Endodermal cell (in vitro differentiated cells): ENCODE data around the gene ARID2. TPM values are rescaled to one million over a fixed set of nuclear protein-coding genes. Genes with fewer than 3 reads are reported as not detected.

Experiments used
- DNase-seq: peaks from one replicate; pipeline ENCODE4 v3.0.0-alpha.2; 2017
- H3K27ac ChIP-seq: 2 replicates; pipeline ENCODE4 v1.5.1; 2013; ENCODE audit warnings: mild to moderate bottlenecking, low read depth, low read length, moderate library complexity
- H3K27me3 ChIP-seq: 2 replicates; pipeline ENCODE4 v1.6.1; 2013; ENCODE audit warnings: mild to moderate bottlenecking, low read length, moderate library complexity; ENCODE audit not compliant: insufficient read depth, control insufficient read depth, poor library complexity, severe bottlenecking
- H3K36me3 ChIP-seq: 2 replicates; pipeline ENCODE4 v1.7.0; 2013; ENCODE audit warnings: mild to moderate bottlenecking, low read length, moderate library complexity; ENCODE audit not compliant: control insufficient read depth, insufficient read depth
- H3K4me1 ChIP-seq: one replicate; pipeline ENCODE4 v1.7.0; 2013; ENCODE audit warnings: low read length; ENCODE audit not compliant: control insufficient read depth, insufficient read depth
- H3K4me3 ChIP-seq: 2 replicates; pipeline ENCODE4 v1.5.1; 2013; ENCODE audit warnings: mild to moderate bottlenecking, low read length, moderate library complexity
- H3K9ac ChIP-seq: 2 replicates; pipeline ENCODE4 v1.6.1; 2013; ENCODE audit warnings: mild to moderate bottlenecking, low read length, moderate library complexity; ENCODE audit not compliant: poor library complexity, severe bottlenecking; ENCODE audit errors: extremely low read depth
- H3K9me3 ChIP-seq: 2 replicates; pipeline ENCODE4 v1.6.1; 2013; ENCODE audit warnings: mild to moderate bottlenecking, low read length, moderate library complexity; ENCODE audit not compliant: control insufficient read depth
- H3K27ac Mint-ChIP-seq: 2 replicates; pipeline ENCODE4 v1.8.0; 2020; ENCODE audit warnings: mixed read lengths
- H3K27me3 Mint-ChIP-seq: 2 replicates; pipeline ENCODE4 v1.8.0; 2021; ENCODE audit warnings: mild to moderate bottlenecking, mixed read lengths; ENCODE audit not compliant: insufficient read depth
- H3K36me3 Mint-ChIP-seq: 2 replicates; pipeline ENCODE4 v1.8.0; 2020; ENCODE audit warnings: low read depth, mixed read lengths
- H3K4me1 Mint-ChIP-seq: 2 replicates; pipeline ENCODE4 v1.8.0; 2020; ENCODE audit warnings: mixed read lengths
- H3K4me3 Mint-ChIP-seq: 2 replicates; pipeline ENCODE4 v1.8.0; 2020; ENCODE audit warnings: mild to moderate bottlenecking, moderate library complexity, mixed read lengths
- H3K9me3 Mint-ChIP-seq: 2 replicates; pipeline ENCODE4 v1.8.0; 2020; ENCODE audit warnings: mild to moderate bottlenecking, mixed read lengths
- CTCF ChIP-seq: fragments of 200-600 bp; sonication (generic); conservative IDR thresholded peaks from 2 replicates; pipeline ENCODE4 v1.5.0; 2021; ENCODE audit warnings: antibody characterized with exemption, mild to moderate bottlenecking
- WGBS, 2 experiments: methylation state at CpG; one replicate each; pipeline versions ENCODE4 v1.1.5 to v1.1.7; 2013; ENCODE audit warnings: missing lambda C conversion rate in 2 of 2, mixed read lengths in 1 of 2; ENCODE audit not compliant: insufficient coverage in 1 of 2, insufficient read length in 1 of 2; 5-methylcytosine and 5-hydroxymethylcytosine counted together
- total RNA-seq, 2 donors: library from RNA; stranded (reverse); fragmentation: NEBNext Ultra II Directional in 1 of 2; extraction: Animal tissue kit (Norgen Biotek cat#: 25700) in 1 of 2; gene quantifications; 2 replicates in 1 of 2; 3 replicates in 1 of 2; pipeline ENCODE4 v1.2.1, GENCODE V29; 2021

ARID2 gene
- total RNA-seq, 2 donors from 2014 or later: 54.0 to 58.1 TPM

GRCh38 chr12:45880533-45880932 lies 151.0 kb downstream of the ARID2 start:
- peaks cover 29% of the 10 kb centered on the region for H3K9me3 ChIP-seq
- peaks cover 42% of the 10 kb centered on the region for H3K36me3 ChIP-seq
- Mint-ChIP-seq H3K36me3 (peaks cover 54% of the 10 kb centered on the region), H3K4me1 (peaks cover 40% of the 10 kb centered on the region), H3K27me3 (no peaks in the 10 kb centered on the region), H3K4me3 (no peak overlapping the region), H3K9me3 (peaks cover 16% of the 10 kb centered on the region), H3K27ac (no peak overlapping the region)
- no peaks in the 10 kb centered on the region for H3K27me3 ChIP-seq
- TF ChIP-seq CTCF: no peak
- no peak for DNase-seq
- no peak overlapping the region for H3K27ac ChIP-seq
- peaks cover 6% of the 10 kb centered on the region for H3K4me1 ChIP-seq
- H3K9ac ChIP-seq: no peak overlapping the region
- 88 to 91% methylated on average over 2 of the region's 2 CpGs for WGBS, 2 experiments
- no peak overlapping the region for H3K4me3 ChIP-seq

- no CpG with 5 or more reads among the region's 1 CpG for WGBS, 2 experiments
- H3K9me3 ChIP-seq: peaks cover 28% of the 10 kb centered on the region
- H3K4me3 ChIP-seq: no peak overlapping the region
- Mint-ChIP-seq H3K27me3 (no peaks in the 10 kb centered on the region), H3K4me3 (no peak overlapping the region), H3K36me3 (peaks cover 55% of the 10 kb centered on the region), H3K4me1 (peaks cover 34% of the 10 kb centered on the region), H3K9me3 (peaks cover 14% of the 10 kb centered on the region), H3K27ac (no peak overlapping the region)
- no peak for TF ChIP-seq CTCF
- peaks cover 36% of the 10 kb centered on the region for H3K36me3 ChIP-seq
- no peak overlapping the region for H3K27ac ChIP-seq
- peaks cover 6% of the 10 kb centered on the region for H3K4me1 ChIP-seq
- H3K9ac ChIP-seq: no peak overlapping the region
- no peak for DNase-seq
- no peaks in the 10 kb centered on the region for H3K27me3 ChIP-seq
Observed at GRCh38 chr12:45883187-45883586, 153.7 kb downstream of the ARID2 start.

- WGBS, 2 experiments: 96% methylated on average over 1 of the region's 1 CpG; no CpG with 5 or more reads in 1 of the 2 experiments
- peaks cover 14% of the 10 kb centered on the region for H3K9me3 Mint-ChIP-seq
- no peaks in the 10 kb centered on the region for H3K27me3 ChIP-seq
- H3K9me3 ChIP-seq: peaks cover 28% of the 10 kb centered on the region
- no peak overlapping the region for H3K9ac ChIP-seq
- H3K27me3 Mint-ChIP-seq: no peaks in the 10 kb centered on the region
- peaks cover 4% of the 10 kb centered on the region for H3K4me1 Mint-ChIP-seq
- H3K36me3 ChIP-seq: peaks cover 33% of the 10 kb centered on the region
- no peak overlapping the region for H3K4me3 Mint-ChIP-seq
- H3K4me1 ChIP-seq: no peaks in the 10 kb centered on the region
- H3K4me3 ChIP-seq: no peak overlapping the region
- peaks cover 52% of the 10 kb centered on the region for H3K36me3 Mint-ChIP-seq
- H3K27ac ChIP-seq: no peak overlapping the region
- DNase-seq: no peak
- no peak for TF ChIP-seq CTCF
- no peak overlapping the region for H3K27ac Mint-ChIP-seq
Observed at GRCh38 chr12:45886685-45887084, 157.2 kb downstream of the ARID2 start.
